Mesenteric fat pad (tissue), 1 donor: Measurements from ENCODE around the gene FOXO3. TPM values are rescaled to one million over a fixed set of nuclear protein-coding genes. Genes with fewer than 3 reads are reported as not detected.

ENCODE experiments used
- DNase-seq: peaks from one replicate; pipeline ENCODE4 v3.0.0-alpha.2; 2020; ENCODE audit warnings: low spot score
- total RNA-seq: library from RNA; stranded (reverse); fragmentation: NEBNext Ultra II Directional; extraction: Animal tissue kit (Norgen Biotek cat#: 25700); gene quantifications from one replicate; pipeline ENCODE4 v1.2.1, GENCODE V29; 2021
- donor health status: DM: yes; HTN: yes; CAD: no.

FOXO3 gene
- total RNA-seq, 1 donor from 2014 or later: 94.0 TPM

- no peak for DNase-seq
Measured at GRCh38 chr6:108574457-108575141, 13.9 kb downstream of the FOXO3 start.

GRCh38 chr6:108575905-108576494, 15.3 kb downstream of the FOXO3 start:
- DNase-seq: no peak

GRCh38 chr6:108576709-108577108, 16.0 kb downstream of the FOXO3 start:
- no peak for DNase-seq

GRCh38 chr6:108578166-108578565, 17.4 kb downstream of the FOXO3 start:
- no peak for DNase-seq

- no peak for DNase-seq
Measured at GRCh38 chr6:108578595-108579327, 18.0 kb downstream of the FOXO3 start.

- no peak for DNase-seq
Measured at GRCh38 chr6:108579328-108579721, 18.6 kb downstream of the FOXO3 start.

- DNase-seq: no peak
Measured at GRCh38 chr6:108580646-108581045, 19.9 kb downstream of the FOXO3 start.

- no peak for DNase-seq
Measured at GRCh38 chr6:108581237-108581931, 20.7 kb downstream of the FOXO3 start.

GRCh38 chr6:108581932-108582475, 21.3 kb downstream of the FOXO3 start:
- no peak for DNase-seq

- no peak for DNase-seq
Measured at GRCh38 chr6:108582618-108583017, 21.9 kb downstream of the FOXO3 start.

- no peak for DNase-seq
Measured at GRCh38 chr6:108584323-108584722, 23.6 kb downstream of the FOXO3 start.

- DNase-seq: no peak
Measured at GRCh38 chr6:108585359-108585758, 24.6 kb downstream of the FOXO3 start.

- DNase-seq: no peak
Measured at GRCh38 chr6:108585921-108586536, 25.3 kb downstream of the FOXO3 start.

GRCh38 chr6:108587258-108588059, 26.7 kb downstream of the FOXO3 start:
- DNase-seq: no peak

GRCh38 chr6:108588586-108588985, 27.9 kb downstream of the FOXO3 start:
- DNase-seq: no peak

GRCh38 chr6:108589244-108589791, 28.6 kb downstream of the FOXO3 start:
- no peak for DNase-seq

- DNase-seq: no peak
Measured at GRCh38 chr6:108591040-108591816, 30.5 kb downstream of the FOXO3 start.

GRCh38 chr6:108592371-108593337, 31.9 kb downstream of the FOXO3 start:
- no peak for DNase-seq
